Panc1 (cell line): ENCODE data around the gene TMEM165. TPM values are rescaled to one million over a fixed set of nuclear protein-coding genes. Genes with fewer than 3 reads are reported as not detected.

Experiments
- ATAC-seq: fragments of 200-7000 bp; cut with Tn5 transposase; 2 replicates; pipeline ENCODE4 v1.9.1; 2020; ENCODE audit warnings: mild to moderate bottlenecking, moderate library complexity
- BruUV-seq: library from RNA; stranded (reverse); fragments of 400-500 nt; replicated peaks from 2 replicates; lab custom pipeline; 2021; lab: Mats Ljungman, UMichigan
- CTCF ChIA-PET: fragments of 300-600 bp; sonication (Branson Sonifier 250); formaldehyde crosslinking; loops from one replicate; lab custom pipeline; 2022; ENCODE audit warnings: antibody characterized with exemption; lab: Charles Lee
- POLR2A ChIA-PET: fragments of 300-600 bp; sonication (Branson Sonifier 250); formaldehyde crosslinking; loops from one replicate; lab custom pipeline; 2022; ENCODE audit warnings: antibody characterized with exemption; lab: Charles Lee
- DNase-seq: peaks from one replicate; pipeline ENCODE4 v3.0.0-alpha.2; 2010; ENCODE audit warnings: low read depth, low spot score
- H3K27ac ChIP-seq: 2 replicates; pipeline ENCODE4 v1.5.1; 2011; ENCODE audit warnings: mild to moderate bottlenecking, low read length, inconsistent platforms
- H3K27me3 ChIP-seq: fragments of 200-500 bp; sonication (Bioruptor generic); 2 replicates; pipeline ENCODE4 v1.6.0; 2014; ENCODE audit warnings: low read length, inconsistent platforms; ENCODE audit not compliant: control insufficient read depth, insufficient read depth
- H3K36me3 ChIP-seq: fragments of 200-500 bp; sonication (Bioruptor generic); 2 replicates; pipeline ENCODE4 v1.5.1; 2014; ENCODE audit warnings: inconsistent platforms, mild to moderate bottlenecking, low read length, moderate library complexity; ENCODE audit not compliant: control insufficient read depth, insufficient read depth
- H3K4me1 ChIP-seq: 2 replicates; pipeline ENCODE4 v1.5.1; 2011; ENCODE audit warnings: inconsistent platforms, mild to moderate bottlenecking, low read length, moderate library complexity; ENCODE audit not compliant: control insufficient read depth, insufficient read depth
- H3K4me3 ChIP-seq, 2 experiments: 2 replicates each; pipeline ENCODE4 v1.5.1; 2011 to 2012; ENCODE audit warnings: low read depth in 2 of 2, low read length in 2 of 2, mild to moderate bottlenecking in 2 of 2, inconsistent platforms in 1 of 2, moderate library complexity in 1 of 2
- H3K9me3 ChIP-seq: fragments of 200-500 bp; sonication (Bioruptor generic); 2 replicates; pipeline ENCODE4 v1.5.1; 2014; ENCODE audit warnings: low read depth, mild to moderate bottlenecking, inconsistent platforms, low read length, moderate library complexity; ENCODE audit not compliant: control insufficient read depth, insufficient read depth
- CTCF ChIP-seq: fragments of 450-650 bp; IDR thresholded peaks from 2 replicates; pipeline ENCODE4 v1.5.1; 2017; ENCODE audit warnings: mild to moderate bottlenecking
- POLR2AphosphoS5 ChIP-seq: IDR thresholded peaks from 2 replicates; pipeline ENCODE4 v1.6.1; 2012; ENCODE audit warnings: mild to moderate bottlenecking, low read depth, low read length, moderate library complexity
- REST ChIP-seq, 2 experiments: IDR thresholded peaks; 2 replicates each; pipeline ENCODE4 v1.6.1; 2011 to 2012; ENCODE audit warnings: low read depth in 2 of 2, control low read depth in 1 of 2, low read length in 1 of 2, mild to moderate bottlenecking in 1 of 2, moderate library complexity in 1 of 2; ENCODE audit not compliant: insufficient read depth in 1 of 2
- SIN3A ChIP-seq: IDR thresholded peaks from 2 replicates; pipeline ENCODE4 v1.6.1; 2012; ENCODE audit warnings: low read depth, mild to moderate bottlenecking, low read length, moderate library complexity, borderline replicate concordance; ENCODE audit not compliant: insufficient read depth
- TCF7L2 ChIP-seq: IDR thresholded peaks from 2 replicates; pipeline ENCODE4 v1.6.1; 2011; ENCODE audit warnings: mild to moderate bottlenecking, low read depth, low read length, inconsistent platforms
- in situ Hi-C: cut with HindIII; loops from 2 replicates; pipeline ENCODE4 v1.10.0; 2016; ENCODE audit warnings: low sequenced_read_pairs, low pct_unique_long_range_greater_than_20kb
- intact Hi-C: fragments of 100-400 bp; cut with micrococcal nuclease; formaldehyde crosslinking; loops from one replicate; pipeline ENCODE4 v1.10.0; 2022; ENCODE audit not compliant: unreplicated experiment
- total RNA-seq: library from RNA; stranded (reverse); gene quantifications from one replicate; pipeline ENCODE4 v1.2.1, GENCODE V29; 2021; ENCODE audit not compliant: unreplicated experiment

Gene TMEM165
- total RNA-seq, 1 experiment from 2014 or later: 54.6 TPM

GRCh38 chr4:55398461-55398860 lies 2.7 kb downstream of the TMEM165 start:
- POLR2A ChIA-PET: interaction anchor here (0.6 kb wide), 1 partner anchor 13 kb away, joined by 3 read pairs; no protein-coding TSS in a partner anchor
- H3K27ac ChIP-seq: no peak overlapping the region; the same call in 1 of the 2 replicates
- CTCF ChIA-PET: interaction anchor here (0.5 to 0.7 kb wide), 2 partner anchors 61 to 121 kb away, joined by 4 read pairs; no protein-coding TSS in a partner anchor
- in situ Hi-C loops (no loop called here), intact Hi-C loops (loop anchor here (5.0 kb wide), 1 partner anchor 51 kb away; the partner anchor contains the start of gene SRD5A3)
- TF ChIP-seq REST (IDR thresholded peaks at IDR 0.05; ENCODE audit: insufficient read depth in 1 of 2, low read depth in 2 of 2, low read length in 1 of 2) (no peak), SIN3A (no peak), TCF7L2 (no peak), CTCF (no peak), POLR2AphosphoS5 (no peak)
- H3K9me3 ChIP-seq: no peaks in the 10 kb centered on the region
- H3K4me1 ChIP-seq: peaks cover 9% of the 10 kb centered on the region
- H3K4me3 ChIP-seq: peak overlapping the region; percentile 79 to 93
- H3K27me3 ChIP-seq: no peaks in the 10 kb centered on the region
- DNase-seq (no peak), ATAC-seq (no peak)
- peaks cover 3% of the 10 kb centered on the region for H3K36me3 ChIP-seq
- no TSS peak for BruUV-seq

- POLR2A ChIA-PET: no interaction called here
Observed at GRCh38 chr4:55398966-55399365, 3.2 kb downstream of the TMEM165 start.

More at GRCh38 chr4:55398966-55399365, 3.2 kb downstream of the TMEM165 start:
- TF ChIP-seq REST (IDR thresholded peaks at IDR 0.05; ENCODE audit: insufficient read depth in 1 of 2, low read depth in 2 of 2, low read length in 1 of 2) (no peak), TCF7L2 (no peak), CTCF (no peak), SIN3A (no peak), POLR2AphosphoS5 (no peak)
- H3K4me1 ChIP-seq: peaks cover 9% of the 10 kb centered on the region
- BruUV-seq: no TSS peak
- intact Hi-C loops: loop anchor here (5.0 kb wide), 1 partner anchor 52 kb away; the partner anchor contains the start of gene SRD5A3
- H3K9me3 ChIP-seq: no peaks in the 10 kb centered on the region
- in situ Hi-C loops: no loop called here
- H3K36me3 ChIP-seq: peaks cover 6% of the 10 kb centered on the region
- DNase-seq (no peak), ATAC-seq (no peak)
- H3K27me3 ChIP-seq: no peaks in the 10 kb centered on the region
- peak overlapping the region; percentile 29 to 79 for H3K4me3 ChIP-seq
- no peak overlapping the region for H3K27ac ChIP-seq
- CTCF ChIA-PET: interaction anchor here (0.5 to 0.7 kb wide), 2 partner anchors 62 to 121 kb away, joined by 4 read pairs; no protein-coding TSS in a partner anchor
